ENCODE results near the gene NAP1L4.

GRCh38 chr11:3008746-3009336, 16.7 kb upstream of the NAP1L4 start:
- TF ChIP-seq CTCF (conservative IDR thresholded peaks at IDR 0.05; ENCODE audit: low read depth, low read length): no peak
- TF ChIP-seq RAD21 (IDR thresholded peaks at IDR 0.05; ENCODE audit: low read length): no peak
- no peak for TF ChIP-seq POLR2A (IDR thresholded peaks at IDR 0.05; ENCODE audit: low read depth, low read length)
- no peak for TF ChIP-seq BHLHE40 (IDR thresholded peaks at IDR 0.05; ENCODE audit: low read depth, low read length)
- no peak for TF ChIP-seq RFX5 (IDR thresholded peaks at IDR 0.05; ENCODE audit: low read depth, low read length)
- TF ChIP-seq SMC3 (IDR thresholded peaks at IDR 0.05; ENCODE audit: low read depth, low read length): no peak
- TF ChIP-seq RCOR1 (IDR thresholded peaks at IDR 0.05; ENCODE audit: insufficient replicate concordance, low read length): no peak
- TF ChIP-seq MAZ (IDR thresholded peaks at IDR 0.05; ENCODE audit: borderline replicate concordance, low read depth, low read length): no peak
- no peak for TF ChIP-seq MXI1 (IDR thresholded peaks at IDR 0.05; ENCODE audit: borderline replicate concordance, low read depth, low read length)
- TF ChIP-seq USF2 (IDR thresholded peaks at IDR 0.05; ENCODE audit: low read depth, low read length): no peak

Measured in IMR-90 (cell line).